Measurements from ENCODE around the gene SFXN1.

SFXN1 gene

DNA sequence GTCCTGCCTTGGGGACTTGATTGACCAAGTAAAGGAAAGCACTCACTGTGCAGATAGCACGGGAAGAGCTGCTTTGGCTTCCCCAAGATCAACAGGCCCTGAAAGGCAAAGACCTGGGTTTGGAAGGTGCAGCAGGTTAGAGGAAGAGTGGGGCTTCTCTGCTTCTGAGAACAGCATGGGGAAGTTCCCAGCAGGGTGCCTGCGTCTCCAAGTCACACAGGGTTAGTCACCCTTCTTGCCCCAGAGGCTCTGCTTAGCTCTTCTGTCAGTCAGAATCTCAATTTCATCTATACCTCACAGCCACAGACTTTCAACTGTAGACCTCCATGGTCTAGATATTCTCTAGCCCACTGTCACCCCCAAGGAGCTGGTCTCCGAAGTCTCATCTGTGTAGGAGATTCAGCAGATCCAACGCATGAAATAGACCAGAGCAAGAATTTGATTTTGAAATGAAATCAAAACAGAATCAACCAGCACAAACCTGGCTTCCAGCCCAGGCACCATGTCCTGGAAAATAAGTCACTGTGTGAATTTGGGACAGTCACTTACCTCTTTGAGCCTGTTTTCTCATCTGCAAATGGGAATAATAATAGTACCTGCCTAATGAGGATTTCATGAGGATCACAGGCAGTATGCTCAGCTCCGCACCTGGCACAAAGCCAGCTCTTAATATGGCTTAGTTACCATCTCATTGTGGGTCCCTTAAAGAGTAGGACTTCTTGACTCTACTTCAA lies 64.0 kb downstream of the SFXN1 start:
- no peaks in the 10 kb centered on the region for H3K36me3 ChIP-seq (ENCODE audit: insufficient read depth, low read length)
- H3K27me3 ChIP-seq (ENCODE audit: control insufficient read depth in 1 of 2, insufficient read depth in 2 of 2, low read length in 2 of 2): peaks cover under 1 to 4% of the 10 kb centered on the region in 2 donors
- no peaks in the 10 kb centered on the region for H3K4me1 ChIP-seq (ENCODE audit: insufficient read depth, low read length)
- no peaks in the 10 kb centered on the region for H3K9me3 ChIP-seq (ENCODE audit: low read length)
- no peak overlapping the region for H3K27ac ChIP-seq (ENCODE audit: low read depth, low read length)
- no peak overlapping the region for H3K4me3 ChIP-seq (ENCODE audit: low read depth in 1 of 2, low read length in 2 of 2)
- H3K9ac ChIP-seq (ENCODE audit: low read length): no peak overlapping the region

DNA sequence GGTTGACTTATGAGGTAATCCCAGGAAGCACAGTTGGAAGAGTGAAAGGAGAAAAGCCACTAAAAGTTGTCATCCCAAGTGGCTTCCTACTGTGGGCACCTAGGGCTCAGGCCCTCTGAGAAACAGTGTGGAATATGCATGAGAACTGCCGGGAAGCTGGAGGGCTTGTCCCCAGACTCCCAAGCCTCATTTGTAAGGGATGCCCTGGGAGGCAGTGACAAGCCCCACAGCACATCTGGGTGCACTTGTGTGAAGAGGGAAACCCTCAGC lies 64.5 kb downstream of the SFXN1 start:
- Histone ChIP-seq H3K9ac (ENCODE audit: low read length) (no peak overlapping the region), H3K4me3 (ENCODE audit: low read depth in 1 of 2, low read length in 2 of 2) (no peak overlapping the region), H3K27me3 (ENCODE audit: control insufficient read depth in 1 of 2, insufficient read depth in 2 of 2, low read length in 2 of 2) (peaks cover 4 to 5% of the 10 kb centered on the region in 2 donors), H3K4me1 (ENCODE audit: insufficient read depth, low read length) (no peaks in the 10 kb centered on the region), H3K27ac (ENCODE audit: low read depth, low read length) (no peak overlapping the region), H3K36me3 (ENCODE audit: insufficient read depth, low read length) (no peaks in the 10 kb centered on the region), H3K9me3 (ENCODE audit: low read length) (no peaks in the 10 kb centered on the region)

DNA sequence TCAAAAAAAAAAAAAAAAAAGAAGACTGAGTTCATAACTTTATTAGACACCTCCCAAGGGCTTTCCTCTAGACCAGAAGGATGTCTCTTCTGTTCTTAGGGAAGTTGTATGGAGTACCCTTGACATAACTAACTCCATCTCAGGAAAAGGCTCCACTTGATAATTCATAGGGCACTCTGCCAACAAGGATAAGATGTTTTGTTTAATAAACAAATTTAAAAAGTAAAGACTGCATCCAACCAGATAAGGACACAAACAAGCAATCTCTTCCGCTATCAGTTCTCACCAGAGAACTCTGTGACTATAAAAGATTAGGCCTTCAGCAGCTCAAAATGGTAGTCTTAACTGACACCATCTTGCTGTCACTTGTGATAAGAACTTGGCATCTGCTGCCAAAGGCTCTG lies 65.8 kb downstream of the SFXN1 start:
- Histone ChIP-seq H3K9me3 (ENCODE audit: low read length) (no peaks in the 10 kb centered on the region), H3K4me1 (ENCODE audit: insufficient read depth, low read length) (no peaks in the 10 kb centered on the region), H3K9ac (ENCODE audit: low read length) (no peak overlapping the region), H3K4me3 (ENCODE audit: low read depth in 1 of 2, low read length in 2 of 2) (no peak overlapping the region), H3K27ac (ENCODE audit: low read depth, low read length) (no peak overlapping the region), H3K36me3 (ENCODE audit: insufficient read depth, low read length) (no peaks in the 10 kb centered on the region), H3K27me3 (ENCODE audit: control insufficient read depth in 1 of 2, insufficient read depth in 2 of 2, low read length in 2 of 2) (peaks cover 0 to 5% of the 10 kb centered on the region in 2 donors)

DNA sequence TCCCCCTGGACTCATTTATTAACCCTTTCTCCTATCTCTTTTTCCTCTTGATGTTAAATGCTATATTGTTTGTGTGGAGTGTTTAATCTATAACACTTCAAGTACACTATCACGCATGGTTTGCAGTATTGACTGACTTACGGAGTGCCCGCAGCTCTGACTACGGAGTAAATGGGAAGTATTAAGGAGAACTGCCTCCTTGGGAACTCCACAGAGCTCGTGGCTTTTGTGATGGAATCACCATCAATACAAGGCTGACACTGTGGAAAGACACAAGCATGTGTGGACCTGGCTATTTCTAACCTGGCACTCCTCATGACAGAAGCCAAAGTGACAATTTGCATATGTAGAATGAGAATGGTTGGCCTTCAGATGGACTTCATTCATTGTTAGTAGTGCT lies 66.2 kb downstream of the SFXN1 start:
- Histone ChIP-seq H3K4me3 (ENCODE audit: low read depth in 1 of 2, low read length in 2 of 2) (no peak overlapping the region), H3K9me3 (ENCODE audit: low read length) (no peaks in the 10 kb centered on the region), H3K36me3 (ENCODE audit: insufficient read depth, low read length) (no peaks in the 10 kb centered on the region), H3K4me1 (ENCODE audit: insufficient read depth, low read length) (no peaks in the 10 kb centered on the region), H3K27me3 (ENCODE audit: control insufficient read depth in 1 of 2, insufficient read depth in 2 of 2, low read length in 2 of 2) (peaks cover 0 to 5% of the 10 kb centered on the region in 2 donors), H3K9ac (ENCODE audit: low read length) (no peak overlapping the region), H3K27ac (ENCODE audit: low read depth, low read length) (no peak overlapping the region)

DNA sequence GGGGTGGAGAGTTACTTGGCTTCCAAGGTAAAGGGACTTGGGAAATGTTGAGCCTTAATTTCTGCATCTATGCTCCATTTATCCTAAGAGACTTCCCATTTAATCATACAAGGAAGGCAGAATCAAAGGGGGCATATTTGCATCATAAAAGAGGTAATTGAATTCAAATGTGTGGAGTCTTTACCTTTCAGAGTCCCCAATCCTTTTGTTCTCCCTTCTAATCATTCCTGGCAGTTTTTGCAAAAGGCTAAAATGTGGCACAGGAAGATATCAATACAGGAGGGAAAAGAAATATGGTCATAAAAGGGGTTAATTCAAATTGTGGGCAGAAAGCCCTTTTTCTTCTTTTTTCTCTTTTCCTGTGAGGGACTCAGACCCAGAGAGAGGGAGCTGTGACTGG lies 69.5 kb downstream of the SFXN1 start:
- H3K36me3 ChIP-seq (ENCODE audit: insufficient read depth, low read length): no peaks in the 10 kb centered on the region
- H3K4me3 ChIP-seq (ENCODE audit: low read depth in 1 of 2, low read length in 2 of 2): no peak overlapping the region
- H3K9ac ChIP-seq (ENCODE audit: low read length): no peak overlapping the region
- H3K27ac ChIP-seq (ENCODE audit: low read depth, low read length): no peak overlapping the region
- peaks cover 0 to 5% of the 10 kb centered on the region in 2 donors for H3K27me3 ChIP-seq (ENCODE audit: control insufficient read depth in 1 of 2, insufficient read depth in 2 of 2, low read length in 2 of 2)
- H3K4me1 ChIP-seq (ENCODE audit: insufficient read depth, low read length): no peaks in the 10 kb centered on the region
- H3K9me3 ChIP-seq (ENCODE audit: low read length): no peaks in the 10 kb centered on the region

DNA sequence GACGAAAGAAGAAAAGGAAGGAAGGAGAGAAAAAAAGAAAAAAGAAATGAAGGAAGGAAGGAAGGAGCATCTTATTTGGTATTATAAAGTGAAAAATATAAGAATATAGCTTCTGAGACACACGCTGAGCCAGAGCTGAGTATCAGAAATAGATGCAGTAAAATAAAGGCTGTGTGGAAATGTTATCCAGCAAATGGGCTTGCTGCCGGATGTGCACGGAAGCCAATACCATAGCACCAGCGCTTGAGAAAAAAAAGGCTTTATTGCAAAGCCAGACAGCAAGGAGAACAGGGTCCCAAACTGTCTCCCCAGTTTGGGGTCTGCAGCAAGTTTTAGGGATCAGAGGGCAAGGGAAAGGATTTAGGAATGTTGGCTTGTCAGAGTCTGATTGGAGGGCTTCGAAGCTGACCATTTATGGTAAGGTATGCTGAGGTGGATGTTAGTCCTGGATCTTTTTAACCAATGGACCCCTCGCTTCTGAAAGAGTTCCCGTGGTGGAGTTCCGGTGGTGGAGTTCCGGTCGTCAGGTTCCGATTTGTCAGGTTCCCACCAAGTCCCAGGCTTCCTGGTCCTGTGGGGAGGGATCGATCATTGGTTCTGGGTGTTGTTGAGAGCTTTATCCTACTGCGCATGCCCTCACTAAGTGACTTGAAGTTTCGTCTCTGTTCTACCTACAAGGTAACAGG lies 70.4 kb downstream of the SFXN1 start:
- Histone ChIP-seq H3K4me3 (ENCODE audit: low read depth in 1 of 2, low read length in 2 of 2) (no peak overlapping the region), H3K27ac (ENCODE audit: low read depth, low read length) (no peak overlapping the region)

DNA sequence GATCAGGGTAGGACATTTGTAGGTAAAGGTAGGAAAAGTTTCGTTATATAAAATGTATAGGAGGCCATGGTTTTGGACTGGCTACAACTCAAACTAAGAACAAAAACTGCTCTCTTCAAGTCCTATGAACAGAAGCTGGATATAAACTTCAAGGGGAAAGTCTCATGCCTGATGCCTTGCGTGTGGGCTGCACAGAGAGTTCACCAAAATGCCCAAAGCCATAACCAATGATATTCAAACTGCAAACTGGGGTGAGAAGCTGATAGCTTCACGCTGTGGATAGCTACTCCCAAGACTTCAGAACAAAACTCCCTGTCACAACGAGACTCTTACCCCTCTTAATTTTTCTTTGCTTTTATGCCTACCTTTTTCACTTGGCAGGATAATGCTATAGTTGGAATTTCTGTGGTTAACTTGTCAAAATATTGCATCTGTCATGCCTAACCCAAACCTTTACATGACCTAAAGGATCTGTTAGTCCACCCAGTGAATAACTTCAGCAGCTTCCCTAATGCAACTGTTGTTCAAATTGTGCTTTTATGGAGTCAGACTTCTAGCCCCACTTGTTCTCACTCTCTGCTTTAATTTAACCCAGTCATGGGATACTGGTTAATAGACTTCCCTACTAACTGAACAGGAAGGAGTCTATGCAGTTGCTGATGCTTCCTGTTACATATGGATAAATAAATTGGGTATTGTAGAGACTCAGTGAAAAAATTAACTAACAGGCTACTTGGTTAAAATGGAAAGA lies 71.9 kb downstream of the SFXN1 start:
- Histone ChIP-seq H3K9me3 (ENCODE audit: low read length) (no peaks in the 10 kb centered on the region), H3K9ac (ENCODE audit: low read length) (no peak overlapping the region), H3K36me3 (ENCODE audit: insufficient read depth, low read length) (no peaks in the 10 kb centered on the region), H3K27me3 (ENCODE audit: control insufficient read depth in 1 of 2, insufficient read depth in 2 of 2, low read length in 2 of 2) (peaks cover 0 to 5% of the 10 kb centered on the region in 2 donors), H3K4me3 (ENCODE audit: low read depth in 1 of 2, low read length in 2 of 2) (no peak overlapping the region), H3K27ac (ENCODE audit: low read depth, low read length) (no peak overlapping the region), H3K4me1 (ENCODE audit: insufficient read depth, low read length) (no peaks in the 10 kb centered on the region)

More for the DNA sequence above, 70.4 kb downstream of the SFXN1 start:
- no peak overlapping the region for H3K9ac ChIP-seq (ENCODE audit: low read length)
- H3K4me1 ChIP-seq (ENCODE audit: insufficient read depth, low read length): no peaks in the 10 kb centered on the region
- peaks cover 0 to 5% of the 10 kb centered on the region in 2 donors for H3K27me3 ChIP-seq (ENCODE audit: control insufficient read depth in 1 of 2, insufficient read depth in 2 of 2, low read length in 2 of 2)
- H3K9me3 ChIP-seq (ENCODE audit: low read length): no peaks in the 10 kb centered on the region
- H3K36me3 ChIP-seq (ENCODE audit: insufficient read depth, low read length): no peaks in the 10 kb centered on the region

DNA sequence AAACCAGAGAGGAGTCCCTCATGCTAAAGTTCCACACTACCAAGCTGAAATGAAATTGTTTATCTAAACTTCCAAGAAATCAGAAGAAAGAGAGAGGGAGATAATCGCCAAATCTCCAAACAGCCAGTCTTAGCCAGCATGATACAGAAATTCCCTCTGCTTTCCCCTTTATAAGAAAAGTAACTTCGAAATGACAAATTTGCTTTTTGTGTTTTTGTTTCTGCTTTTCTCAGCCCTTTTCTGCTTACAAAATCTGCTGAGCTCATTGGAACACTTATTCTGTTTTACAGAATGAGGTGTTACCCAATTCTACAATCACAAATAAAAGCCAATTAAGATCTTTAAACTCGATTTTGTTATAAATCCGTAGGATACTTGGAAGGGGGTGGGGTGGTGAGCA lies 72.9 kb downstream of the SFXN1 start:
- H3K27me3 ChIP-seq (ENCODE audit: control insufficient read depth in 1 of 2, insufficient read depth in 2 of 2, low read length in 2 of 2): peaks cover 0 to 5% of the 10 kb centered on the region in 2 donors
- no peak overlapping the region for H3K4me3 ChIP-seq (ENCODE audit: low read depth in 1 of 2, low read length in 2 of 2)
- H3K4me1 ChIP-seq (ENCODE audit: insufficient read depth, low read length): no peaks in the 10 kb centered on the region
- no peak overlapping the region for H3K9ac ChIP-seq (ENCODE audit: low read length)
- no peaks in the 10 kb centered on the region for H3K36me3 ChIP-seq (ENCODE audit: insufficient read depth, low read length)
- no peak overlapping the region for H3K27ac ChIP-seq (ENCODE audit: low read depth, low read length)
- H3K9me3 ChIP-seq (ENCODE audit: low read length): no peaks in the 10 kb centered on the region

DNA sequence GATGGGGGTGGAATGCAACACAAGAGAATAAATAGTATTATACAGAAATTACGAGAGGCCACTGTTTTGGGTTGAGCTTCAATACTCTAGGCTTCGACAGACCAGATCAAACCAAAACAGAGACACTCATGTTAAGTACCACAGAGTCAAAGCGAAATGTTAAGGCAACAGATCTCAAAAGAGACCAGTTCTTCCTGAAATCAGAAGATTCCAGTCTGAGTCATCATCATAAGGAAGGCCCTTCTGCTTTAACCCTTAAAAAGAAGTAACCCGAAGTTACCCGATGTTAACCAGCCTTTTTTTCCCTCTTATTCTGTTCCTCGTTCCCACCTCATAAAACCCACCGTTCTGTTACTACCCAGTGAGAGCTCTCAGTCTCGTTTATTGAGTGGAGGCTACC lies 75.9 kb downstream of the SFXN1 start:
- Histone ChIP-seq H3K9me3 (ENCODE audit: low read length) (no peaks in the 10 kb centered on the region), H3K27me3 (ENCODE audit: control insufficient read depth in 1 of 2, insufficient read depth in 2 of 2, low read length in 2 of 2) (no peaks in the 10 kb centered on the region)

DNA sequence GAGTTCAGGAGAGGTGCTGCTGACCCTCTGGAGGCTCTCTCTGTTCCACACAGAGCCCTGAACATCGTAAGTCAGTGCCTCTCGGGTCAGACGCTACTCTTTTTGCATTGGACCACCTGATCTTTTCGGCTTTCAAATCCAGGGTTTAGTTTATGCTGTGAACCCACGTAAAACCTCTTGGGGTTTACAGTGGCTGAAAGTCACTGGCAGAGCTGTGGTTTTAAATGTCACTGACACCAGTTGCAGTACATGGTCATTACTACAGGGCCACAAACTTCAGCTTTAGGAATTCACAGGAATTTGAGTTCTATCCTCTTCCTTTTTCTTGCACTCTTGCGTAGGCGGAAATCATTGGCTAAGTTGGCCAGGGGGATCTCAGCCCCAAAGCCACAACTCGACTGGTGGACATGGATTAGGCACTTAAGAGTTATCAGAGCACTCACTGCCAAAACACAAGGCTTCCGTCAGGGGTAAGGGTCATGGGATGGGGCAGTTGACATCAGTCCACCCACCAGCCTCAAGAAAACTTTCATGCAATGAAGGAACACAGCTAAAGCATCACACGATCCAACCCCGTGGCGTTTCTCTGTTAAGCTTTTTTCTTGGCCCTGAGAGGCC lies 76.9 kb downstream of the SFXN1 start:
- Histone ChIP-seq H3K36me3 (ENCODE audit: insufficient read depth, low read length) (no peaks in the 10 kb centered on the region), H3K9me3 (ENCODE audit: low read length) (no peaks in the 10 kb centered on the region), H3K4me3 (ENCODE audit: low read depth in 1 of 2, low read length in 2 of 2) (no peak overlapping the region), H3K27ac (ENCODE audit: low read depth, low read length) (no peak overlapping the region), H3K4me1 (ENCODE audit: insufficient read depth, low read length) (no peaks in the 10 kb centered on the region), H3K9ac (ENCODE audit: low read length) (no peak overlapping the region), H3K27me3 (ENCODE audit: control insufficient read depth in 1 of 2, insufficient read depth in 2 of 2, low read length in 2 of 2) (no peaks in the 10 kb centered on the region)

More for the DNA sequence above, 75.9 kb downstream of the SFXN1 start:
- Histone ChIP-seq H3K4me1 (ENCODE audit: insufficient read depth, low read length) (no peaks in the 10 kb centered on the region), H3K4me3 (ENCODE audit: low read depth in 1 of 2, low read length in 2 of 2) (no peak overlapping the region), H3K36me3 (ENCODE audit: insufficient read depth, low read length) (no peaks in the 10 kb centered on the region), H3K9ac (ENCODE audit: low read length) (no peak overlapping the region), H3K27ac (ENCODE audit: low read depth, low read length) (no peak overlapping the region)

DNA sequence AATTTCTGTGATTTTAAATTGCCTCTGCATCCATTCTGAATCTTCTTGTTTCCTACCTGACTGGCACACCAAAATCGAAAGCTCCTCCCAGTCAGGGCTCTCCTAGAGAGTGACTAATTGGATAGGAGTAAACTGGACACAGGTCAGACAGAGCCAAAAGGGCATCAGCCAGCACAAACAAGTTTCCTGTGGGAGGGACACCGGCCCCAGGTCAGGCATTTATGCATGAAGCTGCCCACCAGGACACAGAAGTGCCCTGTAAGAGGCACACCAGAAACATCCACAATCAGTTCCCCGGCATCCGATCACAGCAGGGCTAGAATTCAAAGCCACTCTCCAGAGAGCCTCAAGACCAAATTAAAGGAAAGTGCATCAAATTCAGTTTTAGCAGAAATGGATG lies 78.4 kb downstream of the SFXN1 start:
- Histone ChIP-seq H3K9ac (ENCODE audit: low read length) (no peak overlapping the region), H3K27me3 (ENCODE audit: control insufficient read depth in 1 of 2, insufficient read depth in 2 of 2, low read length in 2 of 2) (no peaks in the 10 kb centered on the region), H3K9me3 (ENCODE audit: low read length) (no peaks in the 10 kb centered on the region), H3K4me3 (ENCODE audit: low read depth in 1 of 2, low read length in 2 of 2) (no peak overlapping the region), H3K36me3 (ENCODE audit: insufficient read depth, low read length) (no peaks in the 10 kb centered on the region), H3K27ac (ENCODE audit: low read depth, low read length) (no peak overlapping the region), H3K4me1 (ENCODE audit: insufficient read depth, low read length) (no peaks in the 10 kb centered on the region)
